ENCODE measurements around the gene LRRN2.

DNA sequence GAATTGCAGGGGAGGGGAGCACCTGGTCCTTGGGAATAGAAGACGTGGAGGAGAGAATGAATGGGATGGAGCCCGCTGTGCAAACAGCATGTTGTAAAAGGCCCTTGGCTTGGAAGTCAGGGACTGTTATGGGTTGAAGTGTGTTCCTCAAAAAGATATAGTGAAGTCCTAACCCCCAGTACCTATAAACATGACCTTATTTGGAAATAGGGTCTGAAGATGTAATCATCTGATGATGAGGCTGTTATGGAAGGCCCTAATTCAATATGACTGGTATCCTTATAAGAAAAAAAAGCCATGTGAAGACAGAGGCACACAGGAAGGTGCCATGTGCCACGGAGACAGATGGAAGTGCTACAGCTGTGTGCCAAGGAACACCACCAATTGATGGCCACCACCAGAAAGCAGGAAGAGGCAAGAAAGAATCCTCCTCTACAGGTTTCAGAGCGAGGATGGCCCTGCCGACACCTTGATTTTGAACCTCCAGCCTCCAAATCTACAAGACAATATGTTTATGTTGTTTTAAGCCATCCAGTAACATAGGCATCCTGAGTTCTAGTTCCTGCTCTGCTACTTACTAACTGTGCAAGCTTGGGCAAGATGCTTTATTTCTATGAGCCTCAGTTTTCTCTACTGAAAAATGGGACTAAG lies 51.2 kb downstream of the LRRN2 start:
- TF ChIP-seq, protein P1, sequence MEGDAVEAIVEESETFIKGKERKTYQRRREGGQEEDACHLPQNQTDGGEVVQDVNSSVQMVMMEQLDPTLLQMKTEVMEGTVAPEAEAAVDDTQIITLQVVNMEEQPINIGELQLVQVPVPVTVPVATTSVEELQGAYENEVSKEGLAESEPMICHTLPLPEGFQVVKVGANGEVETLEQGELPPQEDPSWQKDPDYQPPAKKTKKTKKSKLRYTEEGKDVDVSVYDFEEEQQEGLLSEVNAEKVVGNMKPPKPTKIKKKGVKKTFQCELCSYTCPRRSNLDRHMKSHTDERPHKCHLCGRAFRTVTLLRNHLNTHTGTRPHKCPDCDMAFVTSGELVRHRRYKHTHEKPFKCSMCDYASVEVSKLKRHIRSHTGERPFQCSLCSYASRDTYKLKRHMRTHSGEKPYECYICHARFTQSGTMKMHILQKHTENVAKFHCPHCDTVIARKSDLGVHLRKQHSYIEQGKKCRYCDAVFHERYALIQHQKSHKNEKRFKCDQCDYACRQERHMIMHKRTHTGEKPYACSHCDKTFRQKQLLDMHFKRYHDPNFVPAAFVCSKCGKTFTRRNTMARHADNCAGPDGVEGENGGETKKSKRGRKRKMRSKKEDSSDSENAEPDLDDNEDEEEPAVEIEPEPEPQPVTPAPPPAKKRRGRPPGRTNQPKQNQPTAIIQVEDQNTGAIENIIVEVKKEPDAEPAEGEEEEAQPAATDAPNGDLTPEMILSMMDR (IDR thresholded peaks at IDR 0.05), result no peak
- TF ChIP-seq POLR2A (IDR thresholded peaks at IDR 0.05), result no peak
- TF ChIP-seq EP300 (IDR thresholded peaks at IDR 0.05), result no peak
- no peak for TF ChIP-seq POLR2AphosphoS5 (IDR thresholded peaks at IDR 0.05)

Data from sigmoid colon (tissue), 4 donors.